Epithelial cell of esophagus (primary cell): ENCODE data around the gene N4BP2.
"Not testable (repeated sequence)": the region's sequence is repeated elsewhere in the genome, so short reads cannot be mapped to it uniquely, and the experiment has no call there.

Source experiments
- DNase-seq: peaks from one replicate; pipeline ENCODE4 v3.0.0; 2010; ENCODE audit warnings: low read depth
- H3K4me3 ChIP-seq: 2 replicates; pipeline ENCODE4 v1.5.1; 2011; ENCODE audit warnings: mild to moderate bottlenecking, low read length, control low read depth
- TF ChIP-seq, protein P1 (sequence below): IDR thresholded peaks from 2 replicates; pipeline ENCODE4 v1.5.1; 2011; ENCODE audit warnings: low read depth, mild to moderate bottlenecking, low read length, control low read depth, inconsistent platforms; ENCODE audit not compliant: insufficient read depth; ENCODE audit errors: missing control alignments

The N4BP2 gene

DNA sequence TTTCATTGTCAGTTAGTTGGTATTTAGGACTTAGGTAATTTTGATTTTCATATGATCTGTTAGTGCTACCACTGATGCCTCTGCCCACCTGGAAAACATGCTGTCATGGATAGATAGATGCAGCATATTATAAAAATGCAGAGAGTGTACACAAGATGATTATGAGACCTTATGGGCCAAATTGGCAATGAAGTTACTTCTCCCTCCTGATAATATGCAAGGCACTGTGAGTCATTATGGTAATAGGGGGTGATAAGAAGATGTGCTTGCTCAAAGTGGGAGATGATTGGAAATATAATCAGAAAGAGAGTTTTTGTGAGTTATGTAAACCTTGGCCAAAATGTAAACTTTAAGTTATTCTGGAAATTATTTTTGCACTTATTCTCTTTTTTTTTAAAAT is 83.5 kb downstream of the N4BP2 start:
- no peak overlapping the region for H3K4me3 ChIP-seq
- no peak for DNase-seq
- TF ChIP-seq, protein P1, sequence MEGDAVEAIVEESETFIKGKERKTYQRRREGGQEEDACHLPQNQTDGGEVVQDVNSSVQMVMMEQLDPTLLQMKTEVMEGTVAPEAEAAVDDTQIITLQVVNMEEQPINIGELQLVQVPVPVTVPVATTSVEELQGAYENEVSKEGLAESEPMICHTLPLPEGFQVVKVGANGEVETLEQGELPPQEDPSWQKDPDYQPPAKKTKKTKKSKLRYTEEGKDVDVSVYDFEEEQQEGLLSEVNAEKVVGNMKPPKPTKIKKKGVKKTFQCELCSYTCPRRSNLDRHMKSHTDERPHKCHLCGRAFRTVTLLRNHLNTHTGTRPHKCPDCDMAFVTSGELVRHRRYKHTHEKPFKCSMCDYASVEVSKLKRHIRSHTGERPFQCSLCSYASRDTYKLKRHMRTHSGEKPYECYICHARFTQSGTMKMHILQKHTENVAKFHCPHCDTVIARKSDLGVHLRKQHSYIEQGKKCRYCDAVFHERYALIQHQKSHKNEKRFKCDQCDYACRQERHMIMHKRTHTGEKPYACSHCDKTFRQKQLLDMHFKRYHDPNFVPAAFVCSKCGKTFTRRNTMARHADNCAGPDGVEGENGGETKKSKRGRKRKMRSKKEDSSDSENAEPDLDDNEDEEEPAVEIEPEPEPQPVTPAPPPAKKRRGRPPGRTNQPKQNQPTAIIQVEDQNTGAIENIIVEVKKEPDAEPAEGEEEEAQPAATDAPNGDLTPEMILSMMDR, result no peak

DNA sequence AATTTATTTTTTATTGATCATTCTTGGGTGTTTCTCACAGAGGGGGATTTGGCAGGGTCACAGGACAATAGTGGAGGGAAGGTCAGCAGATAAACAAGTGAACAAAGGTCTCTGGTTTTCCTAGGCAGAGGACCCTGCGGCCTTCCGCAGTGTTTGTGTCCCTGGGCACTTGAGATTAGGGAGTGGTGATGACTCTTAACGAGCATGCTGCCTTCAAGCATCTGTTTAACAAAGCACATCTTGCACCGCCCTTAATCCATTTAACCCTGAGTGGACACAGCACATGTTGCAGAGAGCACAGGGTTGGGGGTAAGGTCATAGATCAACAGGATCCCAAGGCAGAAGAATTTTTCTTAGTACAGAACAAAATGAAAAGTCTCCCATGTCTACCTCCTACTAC is 83.9 kb downstream of the N4BP2 start:
- H3K4me3 ChIP-seq, DNase-seq: not testable (repeated sequence)

DNA sequence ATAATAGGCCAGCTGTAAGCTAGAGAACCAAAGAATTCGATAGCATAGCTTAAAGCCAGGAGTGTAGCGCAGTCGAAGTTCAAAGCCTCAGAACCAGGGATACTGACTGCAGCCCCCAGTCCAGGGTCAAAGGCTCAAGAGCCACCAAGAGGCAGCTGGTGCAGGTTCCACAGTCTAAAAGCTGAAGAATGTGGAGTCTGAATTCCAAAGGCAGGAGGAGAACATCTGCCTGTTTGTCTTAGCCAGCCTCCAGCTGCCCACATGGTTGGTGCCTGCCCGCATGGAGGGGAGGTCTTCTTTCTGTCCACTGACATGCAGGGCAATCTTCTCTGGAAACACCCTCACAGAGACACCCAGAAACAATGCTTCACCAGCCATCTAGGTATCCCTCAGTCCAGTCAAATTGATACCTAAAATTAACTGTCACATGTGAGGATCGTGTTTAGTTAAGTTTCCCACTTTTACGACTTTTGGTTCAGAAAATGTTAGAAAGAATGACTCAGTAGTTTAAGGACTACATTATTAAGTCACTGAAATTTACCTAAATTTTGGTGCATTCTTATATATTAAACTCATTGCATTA is 87.4 kb downstream of the N4BP2 start:
- TF ChIP-seq, protein P1, result no peak
- DNase-seq, result no peak
- H3K4me3 ChIP-seq, result no peak overlapping the region

DNA sequence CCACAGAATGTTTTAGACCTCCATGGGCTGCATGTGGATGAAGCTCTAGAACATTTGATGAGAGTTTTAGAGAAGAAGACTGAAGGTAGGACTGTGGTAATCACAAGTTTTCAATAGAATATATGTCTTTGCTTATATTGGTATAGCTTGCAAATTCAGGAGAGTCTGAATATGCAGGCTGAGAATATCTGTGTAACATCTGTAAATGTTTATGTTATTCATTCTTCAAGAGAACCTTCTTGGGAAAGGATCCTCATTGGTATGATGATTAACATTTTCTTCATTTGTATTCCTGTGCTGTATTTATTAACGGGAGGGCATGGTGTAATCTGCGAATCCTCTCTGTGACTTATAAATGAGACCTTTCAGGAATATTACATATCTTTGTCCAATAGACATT is 88.1 kb downstream of the N4BP2 start:
- no peak overlapping the region for H3K4me3 ChIP-seq
- TF ChIP-seq, protein P1, result no peak
- no peak for DNase-seq

DNA sequence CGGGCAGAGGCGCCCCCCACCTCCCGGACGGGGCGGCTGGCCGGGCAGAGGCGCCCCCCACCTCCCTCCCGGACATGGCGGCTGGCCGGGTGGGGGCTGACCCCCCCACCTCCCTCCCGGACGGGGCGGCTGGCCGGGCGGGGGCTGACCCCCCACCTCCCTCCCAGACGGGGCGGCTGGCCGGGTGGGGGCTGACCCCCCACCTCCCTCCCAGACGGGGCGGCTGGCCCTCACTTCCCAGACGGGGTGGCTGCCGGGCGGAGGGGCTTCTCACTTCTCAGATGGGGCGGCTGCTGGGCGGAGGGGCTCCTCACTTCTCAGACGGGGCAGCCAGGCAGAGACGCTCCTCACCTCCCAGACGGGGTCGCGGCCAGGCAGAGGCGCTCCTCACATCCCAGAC is 90.8 kb downstream of the N4BP2 start:
- DNase-seq, H3K4me3 ChIP-seq: not testable (repeated sequence)

DNA sequence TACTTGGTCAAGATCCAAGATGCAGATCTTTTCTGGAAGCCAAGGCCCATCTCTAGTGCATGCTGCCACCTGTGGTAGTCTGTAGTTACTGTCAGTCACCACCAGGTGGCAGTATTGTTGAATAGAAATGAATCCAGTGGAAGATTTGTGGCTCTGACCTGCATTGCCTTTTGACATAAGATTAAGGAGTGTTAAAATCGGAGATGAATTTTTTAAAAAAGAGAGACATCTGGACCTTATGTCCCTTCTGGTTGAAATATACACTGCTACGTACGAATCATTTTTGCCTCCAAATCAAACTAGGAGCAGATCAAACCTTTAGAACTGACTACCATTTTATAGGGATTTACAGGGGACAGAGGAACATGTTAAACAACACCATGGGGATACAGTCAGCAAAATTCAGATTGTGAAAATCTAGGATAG is 93.3 kb downstream of the N4BP2 start:
- TF ChIP-seq, protein P1, result peak; percentile 81
- H3K4me3 ChIP-seq, result no peak overlapping the region
- peak; percentile 79 for DNase-seq

DNA sequence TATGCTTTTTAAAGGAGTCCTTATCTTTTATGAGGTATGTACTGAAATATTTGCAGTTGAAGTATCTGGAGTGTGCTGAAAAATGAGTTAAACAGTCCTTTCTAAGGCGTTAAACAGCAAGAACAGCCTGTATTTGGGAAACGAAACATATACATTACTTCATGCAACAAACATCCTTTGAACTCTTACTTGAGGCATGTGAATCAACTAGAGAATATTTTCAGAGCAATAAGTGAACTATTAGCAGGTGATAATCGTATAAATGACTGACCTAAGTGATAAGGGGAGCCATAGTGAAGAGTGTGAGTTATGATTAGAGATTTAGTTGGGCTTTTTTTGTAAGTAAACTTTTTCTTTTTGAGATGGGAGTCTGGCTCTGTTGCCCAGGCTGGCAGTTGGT is 94.3 kb downstream of the N4BP2 start:
- no peak overlapping the region for H3K4me3 ChIP-seq
- DNase-seq, result no peak
- TF ChIP-seq, protein P1, result no peak

DNA sequence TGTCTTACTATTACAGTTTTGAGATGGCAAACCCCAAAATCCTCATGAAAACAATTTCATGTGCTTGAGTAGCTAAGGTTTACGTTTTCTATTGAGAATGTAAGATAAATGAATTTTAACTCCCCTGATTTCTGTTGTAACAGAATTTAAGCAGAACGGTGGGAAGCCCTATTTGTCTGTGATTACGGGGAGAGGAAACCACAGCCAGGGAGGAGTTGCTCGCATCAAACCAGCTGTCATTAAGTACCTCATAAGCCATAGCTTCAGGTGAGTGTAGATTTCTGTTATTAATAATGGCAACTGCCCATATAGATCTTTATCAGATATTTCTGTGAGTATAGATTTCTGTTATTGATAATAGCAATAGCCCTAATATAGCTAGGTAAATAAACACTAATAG is 96.0 kb downstream of the N4BP2 start:
- no peak overlapping the region for H3K4me3 ChIP-seq
- DNase-seq, result no peak
- TF ChIP-seq, protein P1, result no peak
